Activated CD8-positive, alpha-beta memory T cell treated with anti-CD3 and anti-CD28 coated beads for 24 hours (primary cell): ENCODE data around the gene DCLK1.

Source experiments
- DNase-seq: peaks from one replicate; pipeline ENCODE4 v3.0.0-alpha.2; 2020

The DCLK1 gene

DNA sequence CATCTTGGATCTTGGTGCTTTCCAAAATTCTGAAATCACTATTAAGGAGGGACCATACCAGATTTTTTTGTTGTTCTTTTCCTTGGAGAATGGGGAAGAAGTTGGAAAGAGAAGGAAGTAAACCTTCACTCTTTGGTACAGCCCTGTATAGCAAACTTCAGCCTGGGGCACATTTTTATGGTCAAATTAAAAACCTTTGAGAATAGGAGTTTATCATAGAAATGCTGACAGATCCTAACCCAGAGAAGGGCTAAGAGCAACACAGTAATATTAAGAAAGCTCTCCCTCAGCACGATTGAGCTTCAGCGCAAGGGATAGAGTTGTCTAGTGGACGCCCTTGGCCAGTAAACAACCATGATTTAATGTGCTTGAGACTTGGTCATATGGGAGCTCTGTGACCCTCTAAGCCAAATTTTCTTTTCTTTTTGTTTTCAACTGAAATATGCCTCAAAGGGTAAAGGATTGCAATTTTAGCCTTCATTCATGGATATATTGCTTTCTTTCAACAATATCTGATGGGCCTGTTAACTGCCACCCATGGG lies 360.4 kb downstream of the DCLK1 start:
- no peak for DNase-seq

DNA sequence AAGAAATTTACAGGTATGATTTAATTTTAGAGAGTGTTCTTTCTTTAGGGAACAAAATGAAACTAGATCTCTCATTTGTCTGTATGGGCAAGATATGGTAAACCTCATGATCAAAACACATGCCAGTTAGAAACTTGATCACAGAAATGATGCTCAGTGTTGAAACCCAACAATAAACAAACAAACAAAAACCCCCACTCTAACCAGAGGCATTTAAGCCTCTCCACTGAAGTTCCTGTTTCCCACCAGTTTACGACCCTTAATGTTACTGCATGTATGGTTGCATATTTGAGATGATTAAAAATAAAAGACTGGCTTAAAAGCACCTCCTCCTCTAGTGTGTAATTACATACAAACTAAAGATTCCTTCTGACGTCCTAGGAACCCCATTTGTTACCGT lies 361.4 kb downstream of the DCLK1 start:
- DNase-seq, result no peak

DNA sequence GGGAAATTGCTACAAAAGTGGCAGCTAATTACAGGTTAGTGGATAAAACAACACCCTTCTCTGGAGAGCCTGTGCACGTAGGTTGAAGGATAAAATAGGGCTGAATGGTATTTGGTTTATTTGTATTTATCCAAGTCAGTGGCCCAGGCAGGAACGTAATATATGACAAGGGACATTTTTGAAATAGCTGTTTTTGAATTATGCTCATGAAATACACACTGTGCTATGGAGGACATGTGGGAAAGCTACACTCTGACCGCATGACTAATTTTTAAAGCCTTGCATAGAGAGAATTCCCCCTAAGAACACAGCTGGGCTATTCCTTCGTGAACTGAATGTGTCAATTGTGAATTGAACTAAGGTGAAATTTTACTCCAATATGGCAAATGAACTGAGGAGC lies 362.6 kb downstream of the DCLK1 start:
- DNase-seq, result no peak

DNA sequence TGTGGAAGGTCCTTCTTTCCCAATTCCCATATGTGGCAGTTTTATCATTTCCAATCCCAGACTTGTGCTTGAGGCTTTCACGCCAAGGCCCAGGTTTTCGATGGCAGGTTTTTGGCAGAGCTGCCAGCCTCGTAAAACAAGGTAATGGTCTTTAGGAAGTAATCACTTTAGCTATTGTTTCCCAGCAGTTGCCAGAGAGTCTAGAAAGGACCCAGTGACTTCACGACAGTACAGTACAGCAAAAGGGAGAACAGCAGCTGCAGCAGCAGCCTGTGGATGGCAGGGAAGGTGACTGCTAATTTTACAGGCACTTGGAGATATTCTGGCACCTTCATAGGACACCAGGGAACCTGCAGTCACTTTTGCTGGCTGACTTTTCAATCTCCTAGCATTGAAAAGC lies 363.1 kb downstream of the DCLK1 start:
- DNase-seq, result no peak

DNA sequence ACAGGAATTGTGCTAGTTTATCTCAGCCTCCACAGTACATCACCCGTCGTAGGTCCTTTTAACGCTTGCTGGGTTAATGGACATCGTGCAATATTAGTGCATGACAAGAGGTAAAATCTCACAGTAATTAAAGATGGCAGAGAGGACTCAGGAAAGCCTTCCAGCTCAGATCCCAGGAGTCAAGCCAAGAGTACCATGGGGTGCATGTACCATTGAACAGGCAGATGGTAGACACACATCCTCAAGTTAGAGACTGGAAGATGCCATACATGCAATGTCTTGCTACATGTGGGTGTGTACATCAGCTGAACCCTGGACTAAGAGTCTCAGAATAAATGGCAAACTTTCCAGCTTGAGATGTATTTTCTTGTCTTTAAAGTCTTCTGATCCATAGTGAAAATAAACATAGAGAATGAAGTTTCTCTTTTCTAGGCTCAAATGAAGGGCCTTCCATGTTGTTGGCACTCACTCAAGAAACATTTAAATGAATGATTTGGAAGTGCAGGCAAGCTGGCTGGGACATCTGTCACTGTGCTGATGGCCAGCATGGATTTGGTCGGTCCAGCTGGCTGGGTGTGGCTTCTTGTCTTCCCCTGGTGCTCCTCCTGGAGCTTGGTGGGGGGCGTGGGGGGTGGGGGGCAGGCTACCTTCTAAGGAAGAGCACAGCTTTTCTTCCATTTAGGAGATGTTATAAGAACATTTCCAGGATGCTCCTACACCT lies 363.8 kb downstream of the DCLK1 start:
- DNase-seq, result no peak

DNA sequence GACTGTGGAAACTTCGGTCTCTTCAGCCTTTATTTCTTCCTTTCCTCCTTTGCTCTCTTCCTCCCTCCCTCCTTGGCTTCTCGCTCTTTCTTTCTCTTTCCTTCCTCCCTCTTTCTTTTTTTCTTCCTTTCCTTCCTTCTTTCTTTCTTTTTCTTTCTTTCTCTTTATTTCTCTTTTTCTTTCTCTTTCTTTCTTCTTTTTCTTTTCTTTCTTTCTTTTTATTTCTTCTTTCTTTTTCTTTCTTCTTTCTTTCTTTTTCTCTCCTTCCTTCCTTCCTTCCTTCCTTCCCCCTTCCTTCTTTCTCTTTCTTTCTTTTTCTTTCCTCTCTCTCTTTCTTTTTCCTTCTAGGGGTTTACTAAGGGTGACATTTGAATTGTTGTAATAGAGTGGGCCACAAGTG lies 364.5 kb downstream of the DCLK1 start:
- DNase-seq, result no peak

- no peak for DNase-seq
These were observed 365.2 kb downstream of the DCLK1 start for GRCh38 chr13:35765941-35766340.

GRCh38 chr13:35765366-35765765 lies 365.8 kb downstream of the DCLK1 start:
- no peak for DNase-seq

GRCh38 chr13:35764326-35765015 lies 366.7 kb downstream of the DCLK1 start:
- DNase-seq, result no peak

GRCh38 chr13:35763782-35764123 lies 367.4 kb downstream of the DCLK1 start:
- no peak for DNase-seq

DNA sequence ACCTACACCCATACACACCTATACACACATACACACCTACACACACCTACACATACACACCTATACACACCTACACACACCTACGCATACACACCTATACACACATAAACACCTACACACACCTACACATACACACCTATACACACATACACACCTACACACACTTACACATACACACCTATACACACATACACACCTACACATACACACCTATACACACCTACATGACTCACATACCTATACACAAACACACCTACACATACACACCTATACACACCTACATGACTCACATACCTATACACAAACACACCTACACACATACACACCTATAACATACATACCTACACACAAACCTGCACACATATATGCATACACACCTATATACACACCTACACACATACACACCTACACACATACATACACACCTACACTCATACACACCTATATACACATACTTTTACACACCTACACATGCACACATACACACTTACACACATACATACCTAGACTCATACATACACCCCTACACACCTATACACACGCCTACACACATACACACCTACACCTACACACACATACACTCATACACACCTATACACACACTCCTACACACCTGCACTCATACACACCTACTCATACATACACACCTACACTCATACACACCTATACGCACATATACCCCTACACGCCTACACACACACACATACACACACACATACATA lies 368.0 kb downstream of the DCLK1 start:
- no peak for DNase-seq

DNA sequence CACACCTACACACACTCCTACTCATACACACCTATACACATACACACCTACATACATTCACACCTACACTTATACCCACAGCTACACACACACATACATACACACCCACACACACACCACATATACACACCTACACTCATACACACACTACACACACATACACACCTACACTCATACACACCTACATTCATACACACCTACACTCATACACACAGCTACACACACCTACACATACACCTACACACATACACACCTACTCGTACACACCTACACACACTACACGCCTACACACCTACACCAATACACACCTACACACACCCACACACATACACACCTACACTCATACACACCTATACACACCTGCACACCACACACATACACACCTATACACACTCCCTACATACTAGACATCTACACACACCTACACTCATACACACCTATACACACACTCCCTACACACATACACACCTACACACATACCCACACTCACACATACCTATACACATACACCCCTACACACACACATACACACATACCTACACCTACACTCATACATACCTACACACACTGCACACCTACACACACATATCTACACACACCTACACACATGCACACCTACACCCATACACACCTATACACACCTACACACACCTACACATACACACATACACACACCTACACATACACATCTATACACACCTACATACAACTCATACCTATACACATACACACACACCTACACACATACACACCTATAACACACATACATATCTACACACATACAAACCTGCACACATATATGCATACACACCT lies 369.5 kb downstream of the DCLK1 start:
- DNase-seq, result no peak

- DNase-seq, result no peak
These were observed 370.4 kb downstream of the DCLK1 start for GRCh38 chr13:35760735-35761281.

- no peak for DNase-seq
These were observed 383.6 kb downstream of the DCLK1 start for GRCh38 chr13:35747594-35747993.

GRCh38 chr13:35744566-35745178 lies 386.5 kb downstream of the DCLK1 start:
- no peak for DNase-seq

- DNase-seq, result no peak
These were observed 387.0 kb downstream of the DCLK1 start for GRCh38 chr13:35744144-35744543.

DNA sequence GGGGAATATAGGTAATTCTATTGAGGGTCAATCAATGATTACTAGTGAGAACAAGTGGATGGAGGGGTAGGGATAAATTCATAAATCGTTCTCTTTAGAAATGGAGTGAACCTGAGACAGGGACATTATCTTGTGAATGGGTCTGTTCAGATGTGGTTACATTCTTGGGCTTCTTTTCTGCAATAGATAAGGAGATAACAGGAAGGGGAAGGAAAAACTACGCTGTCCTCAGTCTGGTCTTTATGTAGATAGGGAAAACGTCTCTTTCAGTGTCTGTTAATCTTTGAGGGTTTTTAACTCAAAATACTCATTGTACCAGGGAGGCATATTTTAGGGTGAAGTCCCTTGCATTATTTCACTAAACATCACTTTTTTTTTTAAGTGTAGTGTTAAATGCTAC lies 388.0 kb downstream of the DCLK1 start:
- DNase-seq, result no peak

DNA sequence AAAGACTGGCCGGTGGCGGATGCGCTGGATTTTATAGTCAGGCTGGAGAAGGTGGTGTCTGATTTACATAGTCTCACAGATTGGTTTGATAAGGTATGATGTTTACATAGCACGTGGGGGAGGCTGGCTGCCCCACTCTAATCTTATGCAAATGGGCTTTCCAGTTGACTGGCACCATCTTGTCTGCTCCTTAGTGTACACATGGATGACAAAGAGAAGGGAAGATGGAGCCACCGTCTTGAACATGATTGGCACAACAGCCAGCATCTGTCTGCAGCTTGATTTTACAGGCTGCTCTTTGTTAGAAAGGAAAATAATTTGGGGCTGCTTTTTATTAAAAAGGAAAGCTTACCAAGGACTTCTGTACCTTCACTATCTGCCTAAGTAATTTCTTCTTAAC lies 389.5 kb downstream of the DCLK1 start:
- no peak for DNase-seq

DNA sequence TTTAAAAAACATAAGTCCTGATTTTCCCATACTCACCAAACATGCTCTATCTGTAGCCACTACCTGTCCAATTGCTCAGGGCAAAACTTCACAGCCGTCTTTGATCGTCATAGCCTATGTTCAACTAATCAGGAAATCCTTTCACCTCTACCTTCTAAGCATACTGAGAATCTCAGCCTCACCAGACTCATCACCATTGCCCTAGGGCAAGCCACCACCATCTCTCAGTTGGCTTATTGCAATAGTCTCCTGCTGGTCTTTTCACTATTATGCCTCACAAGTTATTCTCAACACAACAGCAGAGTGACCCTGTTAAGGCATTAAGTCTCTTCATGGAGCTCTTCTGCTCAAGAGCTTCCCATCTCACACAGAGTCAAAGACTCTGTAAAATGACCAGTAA lies 394.3 kb downstream of the DCLK1 start:
- DNase-seq, result no peak

DNA sequence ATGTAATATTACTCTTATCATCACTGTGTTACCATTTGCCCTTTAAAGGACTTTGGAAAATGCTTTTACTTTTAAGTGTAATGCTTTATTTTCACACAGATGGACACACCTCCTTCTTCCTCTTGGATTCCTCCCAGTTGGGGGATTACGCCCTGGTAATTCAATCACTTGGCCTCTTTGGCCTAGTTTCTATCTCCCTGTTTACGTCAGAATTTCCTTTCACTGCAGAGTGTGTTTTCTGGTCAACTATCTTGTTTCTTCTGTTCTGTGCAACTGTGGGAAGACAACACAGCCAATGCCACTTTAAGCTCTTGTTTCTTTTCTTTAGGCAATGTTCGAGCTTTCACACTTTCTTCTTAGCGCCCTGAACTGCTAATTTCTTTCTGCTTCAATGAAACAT lies 397.4 kb downstream of the DCLK1 start:
- no peak for DNase-seq

DNA sequence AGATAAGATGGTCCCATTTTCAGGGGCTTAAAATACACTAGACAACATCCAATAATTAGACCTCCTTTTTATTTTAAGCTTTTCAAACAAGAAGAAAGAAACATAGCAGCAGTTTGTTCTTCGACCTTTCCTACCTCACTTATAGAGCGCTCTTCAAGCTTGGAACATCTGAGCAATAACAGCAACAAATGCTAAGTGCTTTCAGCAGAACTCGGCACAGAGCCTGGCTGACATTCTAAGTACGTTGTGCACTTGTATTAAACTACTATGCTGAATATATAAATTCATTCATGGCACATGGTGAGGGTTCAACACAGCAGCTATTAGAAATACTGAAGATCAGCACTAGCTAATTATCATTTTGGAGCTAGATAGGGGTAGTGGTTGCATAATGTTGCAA lies 398.6 kb downstream of the DCLK1 start:
- no peak for DNase-seq

- no peak for DNase-seq
These were observed 399.7 kb downstream of the DCLK1 start for GRCh38 chr13:35731471-35731870.
